ENCODE data around the gene NOS3.

DNA sequence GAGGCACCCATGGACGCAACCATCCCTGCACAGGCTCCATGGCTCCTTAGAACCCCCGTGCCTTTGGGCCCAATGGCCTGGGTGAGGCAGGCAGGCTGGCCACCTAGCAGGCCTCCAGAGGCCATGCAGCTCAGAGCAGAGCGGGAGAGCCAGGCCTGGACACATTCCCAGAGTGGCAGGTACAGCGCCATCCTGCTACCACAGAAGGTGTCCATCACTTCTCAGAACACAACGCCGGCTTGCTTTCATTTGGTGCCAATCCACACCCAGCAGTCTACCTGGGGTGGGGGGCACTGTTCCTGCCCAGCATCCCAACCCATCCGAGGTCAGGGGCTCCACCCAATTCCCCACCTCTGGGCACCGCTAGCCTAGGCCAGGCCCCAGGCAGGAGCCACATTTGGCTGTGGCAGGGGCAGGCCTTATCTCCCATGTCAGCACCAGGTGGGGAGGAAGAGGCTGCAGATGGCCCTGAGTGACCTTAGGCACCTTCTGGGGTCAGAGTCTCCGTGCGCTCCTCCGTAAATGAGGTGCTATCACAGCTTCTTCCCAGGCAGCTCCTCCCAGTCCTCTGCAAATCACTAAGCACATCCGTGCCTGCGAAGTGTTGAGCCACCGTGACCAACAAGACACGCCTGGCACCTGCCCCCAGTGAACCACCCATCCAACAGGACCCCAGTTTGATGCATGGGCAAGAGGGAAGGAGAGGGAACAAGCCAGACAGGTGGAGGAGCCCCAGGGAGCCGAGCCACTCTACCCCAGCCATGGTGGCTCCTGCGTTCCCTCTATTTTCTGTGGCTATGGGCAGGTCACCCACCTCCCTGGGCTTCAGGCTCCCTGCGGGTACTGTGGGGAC is 26.9 kb upstream of the NOS3 start:
- TF ChIP-seq, protein P1, sequence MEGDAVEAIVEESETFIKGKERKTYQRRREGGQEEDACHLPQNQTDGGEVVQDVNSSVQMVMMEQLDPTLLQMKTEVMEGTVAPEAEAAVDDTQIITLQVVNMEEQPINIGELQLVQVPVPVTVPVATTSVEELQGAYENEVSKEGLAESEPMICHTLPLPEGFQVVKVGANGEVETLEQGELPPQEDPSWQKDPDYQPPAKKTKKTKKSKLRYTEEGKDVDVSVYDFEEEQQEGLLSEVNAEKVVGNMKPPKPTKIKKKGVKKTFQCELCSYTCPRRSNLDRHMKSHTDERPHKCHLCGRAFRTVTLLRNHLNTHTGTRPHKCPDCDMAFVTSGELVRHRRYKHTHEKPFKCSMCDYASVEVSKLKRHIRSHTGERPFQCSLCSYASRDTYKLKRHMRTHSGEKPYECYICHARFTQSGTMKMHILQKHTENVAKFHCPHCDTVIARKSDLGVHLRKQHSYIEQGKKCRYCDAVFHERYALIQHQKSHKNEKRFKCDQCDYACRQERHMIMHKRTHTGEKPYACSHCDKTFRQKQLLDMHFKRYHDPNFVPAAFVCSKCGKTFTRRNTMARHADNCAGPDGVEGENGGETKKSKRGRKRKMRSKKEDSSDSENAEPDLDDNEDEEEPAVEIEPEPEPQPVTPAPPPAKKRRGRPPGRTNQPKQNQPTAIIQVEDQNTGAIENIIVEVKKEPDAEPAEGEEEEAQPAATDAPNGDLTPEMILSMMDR (IDR thresholded peaks at IDR 0.05; ENCODE audit: insufficient read depth, low read depth, low read length) = no peak
- no peak for TF ChIP-seq EZH2 (IDR thresholded peaks at IDR 0.05; ENCODE audit: insufficient read depth, low read length)

Measured in astrocyte (in vitro differentiated cells and primary cell).